Thyroid gland (tissue), 4 donors: ENCODE data around the gene FARP2. TPM values are rescaled to one million over a fixed set of nuclear protein-coding genes. Genes with fewer than 3 reads are reported as not detected.

Experiments
- DNase-seq, 2 donors: peaks; one replicate each; pipeline ENCODE4 v3.0.0-alpha.2; 2019
- H3K27ac ChIP-seq, 3 donors: fragments of 200-600 bp; sonication (generic); 1 replicate in 2 of 3; 2 replicates in 1 of 3; pipeline ENCODE4 v1.5.1; 2016 to 2019; ENCODE audit warnings: mild to moderate bottlenecking in 1 of 3, moderate library complexity in 1 of 3
- H3K27me3 ChIP-seq: fragments of 200-600 bp; sonication (generic); one replicate; pipeline ENCODE4 v1.5.1; 2019
- H3K36me3 ChIP-seq, 2 donors: fragments of 200-600 bp; sonication (generic); one replicate each; pipeline ENCODE4 v1.5.1; 2016 to 2019
- H3K4me1 ChIP-seq, 2 donors: fragments of 200-600 bp; sonication (generic); one replicate each; pipeline ENCODE4 v1.5.1; 2017 to 2019
- H3K4me3 ChIP-seq, 3 donors: fragments of 200-600 bp; sonication (generic); replicated peaks in 1 of 3; 1 replicate in 2 of 3; 2 replicates in 1 of 3; pipeline ENCODE4 v1.5.1; 2016; ENCODE audit warnings: mild to moderate bottlenecking in 1 of 3
- H3K9me3 ChIP-seq: fragments of 200-600 bp; sonication (generic); one replicate; pipeline ENCODE4 v1.5.1; 2017
- CTCF ChIP-seq, 6 experiments: fragments of 200-600 bp in 3 of 6; fragments of 450-650 bp in 3 of 6; sonication (generic) in 3 of 6; IDR thresholded peaks; one replicate each; pipeline ENCODE4 v1.5.1; 2016 to 2019; ENCODE audit warnings: antibody characterized with exemption in 6 of 6, mild to moderate bottlenecking in 2 of 6, inconsistent platforms in 1 of 6, moderate library complexity in 1 of 6
- POLR2A ChIP-seq, 2 donors: fragments of 450-650 bp; IDR thresholded peaks; one replicate each; pipeline ENCODE4 v1.6.1; 2017; ENCODE audit warnings: antibody characterized with exemption in 2 of 2, mild to moderate bottlenecking in 2 of 2, moderate library complexity in 1 of 2
- WGBS, 2 donors: methylation state at CpG; one replicate each; pipeline ENCODE4 v1.1.5; 2017; 5-methylcytosine and 5-hydroxymethylcytosine counted together
- intact Hi-C: fragments of 100-400 bp; cut with DNase I; formaldehyde crosslinking; loops from one replicate; pipeline ENCODE4 v1.15.1; 2023
- total RNA-seq, 4 donors: library from RNA; depleted of rRNA; stranded (reverse); fragments of >200 nt; gene quantifications; one replicate each; pipeline ENCODE4 v1.2.3, GENCODE V29; 2016

The FARP2 gene
- total RNA-seq, 4 donors from 2014 or later = 16.9 to 24.1 (median 20.3) TPM

- DNase-seq = no peak
- H3K4me3 ChIP-seq = no peak overlapping the region
- TF ChIP-seq POLR2A (IDR thresholded peaks at IDR 0.05) (no peak), CTCF (IDR thresholded peaks at IDR 0.05) (no peak)
- H3K4me1 ChIP-seq = no peaks in the 10 kb centered on the region
- H3K27ac ChIP-seq = no peak overlapping the region
- H3K27me3 ChIP-seq = no peaks in the 10 kb centered on the region
- intact Hi-C loops = no loop called here
- H3K36me3 ChIP-seq = no peaks in the 10 kb centered on the region
- 81 to 92% methylated on average over 8 of the region's 8 CpGs for WGBS, 2 donors
- no peaks in the 10 kb centered on the region for H3K9me3 ChIP-seq
Observed at GRCh38 chr2:241530571-241530970, 174.5 kb downstream of the FARP2 start.

- 72 to 82% methylated on average over 12 to 13 of the region's 13 CpGs for WGBS, 2 donors
- no peaks in the 10 kb centered on the region for H3K27me3 ChIP-seq
- no peaks in the 10 kb centered on the region for H3K9me3 ChIP-seq
- TF ChIP-seq POLR2A (IDR thresholded peaks at IDR 0.05) = no peak
- TF ChIP-seq CTCF (IDR thresholded peaks at IDR 0.05) = no peak
- no peak overlapping the region for H3K4me3 ChIP-seq
- DNase-seq = no peak
- H3K4me1 ChIP-seq = no peaks in the 10 kb centered on the region
- intact Hi-C loops = no loop called here
- H3K27ac ChIP-seq = no peak overlapping the region
- H3K36me3 ChIP-seq = no peaks in the 10 kb centered on the region
Observed at GRCh38 chr2:241531161-241531722, 175.2 kb downstream of the FARP2 start.

- intact Hi-C loops = no loop called here
- H3K4me3 ChIP-seq = no peak overlapping the region
- DNase-seq = no peak
- no peaks in the 10 kb centered on the region for H3K36me3 ChIP-seq
- H3K4me1 ChIP-seq = no peaks in the 10 kb centered on the region
- H3K27me3 ChIP-seq = no peaks in the 10 kb centered on the region
- H3K27ac ChIP-seq = no peak overlapping the region
- TF ChIP-seq CTCF (IDR thresholded peaks at IDR 0.05) (no peak), POLR2A (IDR thresholded peaks at IDR 0.05) (no peak)
- WGBS, 2 donors = 90 to 93% methylated on average over 8 of the region's 8 CpGs
- H3K9me3 ChIP-seq = no peaks in the 10 kb centered on the region
Observed at GRCh38 chr2:241532168-241532567, 176.1 kb downstream of the FARP2 start.

GRCh38 chr2:241532733-241533601, 176.9 kb downstream of the FARP2 start:
- TF ChIP-seq POLR2A (IDR thresholded peaks at IDR 0.05) (no peak), CTCF (IDR thresholded peaks at IDR 0.05) (no peak)
- H3K9me3 ChIP-seq = no peaks in the 10 kb centered on the region
- H3K4me3 ChIP-seq = no peak overlapping the region
- no peak for DNase-seq
- H3K27ac ChIP-seq = no peak overlapping the region
- intact Hi-C loops = no loop called here
- no peaks in the 10 kb centered on the region for H3K27me3 ChIP-seq
- H3K4me1 ChIP-seq = no peaks in the 10 kb centered on the region
- WGBS, 2 donors = 85 to 90% methylated on average over 12 to 24 of the region's 26 CpGs
- no peaks in the 10 kb centered on the region for H3K36me3 ChIP-seq

GRCh38 chr2:241534293-241534692, 178.2 kb downstream of the FARP2 start:
- no peak overlapping the region for H3K4me3 ChIP-seq
- no peaks in the 10 kb centered on the region for H3K27me3 ChIP-seq
- no peaks in the 10 kb centered on the region for H3K36me3 ChIP-seq
- H3K4me1 ChIP-seq = peaks cover 0 to 2% of the 10 kb centered on the region in 2 donors
- no peak for DNase-seq
- 86 to 87% methylated on average over 7 of the region's 7 CpGs for WGBS, 2 donors
- TF ChIP-seq CTCF (IDR thresholded peaks at IDR 0.05) = no peak
- no peak for TF ChIP-seq POLR2A (IDR thresholded peaks at IDR 0.05)
- H3K27ac ChIP-seq = no peak overlapping the region
- intact Hi-C loops = no loop called here
- no peaks in the 10 kb centered on the region for H3K9me3 ChIP-seq
